Dedifferentiated amniotic fluid mesenchymal stem cell (primary cell): ENCODE results near the gene PRSS48.
A peak's percentile ranks its signal among the peaks of the same experiment; 100 is the strongest.
"Not testable (repeated sequence)": the region's sequence is repeated elsewhere in the genome, so short reads cannot be mapped to it uniquely, and the experiment has no call there.

Experiments used
- DNase-seq: peaks from one replicate; pipeline ENCODE4 v3.0.0-alpha.2; 2016; ENCODE audit errors: extremely low spot score

PRSS48 gene

DNA sequence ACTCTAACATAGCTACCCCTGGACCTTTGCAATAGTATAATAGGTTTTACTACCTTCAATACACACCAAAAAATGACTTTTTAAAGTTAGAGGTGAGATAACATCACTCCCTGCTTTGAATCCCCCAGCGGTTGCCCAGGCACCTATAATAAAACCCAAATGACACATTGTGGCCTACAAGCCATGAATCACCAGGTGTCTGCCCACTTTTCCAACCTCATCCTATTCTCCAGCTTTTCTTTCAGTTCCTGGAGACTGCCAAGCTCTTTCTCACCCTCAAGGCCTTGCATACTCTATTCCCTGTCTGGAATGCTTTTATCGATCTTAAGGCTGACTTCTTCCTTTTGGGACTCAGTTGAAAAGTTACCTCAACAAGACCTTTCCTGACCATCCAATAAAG lies 16.4 kb upstream of the PRSS48 start:
- DNase-seq, result no peak

DNA sequence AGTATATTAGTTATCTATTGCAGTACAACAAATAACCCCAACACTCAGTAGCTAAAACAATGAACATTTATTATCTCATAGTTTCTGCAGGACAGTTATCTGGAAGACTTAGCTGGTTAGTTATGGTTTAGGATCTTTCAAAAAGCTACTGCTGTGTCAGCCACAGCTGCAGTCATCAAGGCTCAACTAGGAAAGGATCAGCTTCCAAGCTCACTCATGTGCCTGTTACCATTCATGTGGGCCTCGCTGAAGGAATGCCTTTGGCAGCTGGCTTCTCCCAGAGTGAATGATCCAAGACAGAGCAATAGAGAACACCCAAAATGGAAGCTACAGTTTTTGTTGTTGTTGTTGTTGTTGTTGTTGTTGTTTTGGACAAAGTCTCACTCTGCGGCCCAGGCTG lies 13.5 kb upstream of the PRSS48 start:
- no peak for DNase-seq

DNA sequence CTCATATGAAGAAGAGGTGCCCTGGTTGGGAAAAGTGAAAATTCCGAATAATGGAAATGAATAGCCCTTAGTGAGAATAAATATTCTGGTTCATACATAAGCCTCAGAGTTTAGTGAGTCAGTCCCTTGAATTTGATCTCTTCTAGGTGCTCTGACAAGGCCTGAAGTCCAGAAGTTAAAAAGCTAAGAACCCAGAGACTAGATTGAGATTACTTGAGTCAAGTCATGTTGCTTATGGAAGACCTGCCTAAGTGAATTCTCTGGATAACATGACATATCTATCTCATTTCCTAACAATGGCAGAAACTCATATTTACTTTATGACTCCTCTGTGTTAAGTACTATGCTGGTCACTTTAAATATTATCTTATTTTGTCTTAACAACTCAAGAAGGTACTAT lies 10.5 kb upstream of the PRSS48 start:
- peak; percentile 21 for DNase-seq

DNA sequence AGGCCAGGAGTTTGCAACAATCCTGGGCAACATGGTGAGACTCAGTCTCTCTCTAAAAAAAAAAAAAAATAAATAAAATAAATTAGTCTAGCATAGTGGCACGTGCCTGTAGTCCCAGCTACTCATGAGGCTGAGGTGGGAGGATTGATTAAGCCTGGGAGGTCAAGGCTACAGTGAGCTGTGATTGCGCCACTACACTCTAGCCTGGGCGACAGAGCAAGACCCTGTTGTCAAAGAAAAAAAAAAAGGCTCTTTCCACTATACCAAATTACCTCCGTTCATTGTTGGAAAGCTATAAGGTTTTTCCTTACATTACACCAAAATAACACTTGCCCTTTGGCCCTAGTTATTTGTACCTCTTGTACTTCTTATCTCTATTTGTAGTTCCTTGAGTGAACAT lies 9.9 kb upstream of the PRSS48 start:
- no peak for DNase-seq

DNA sequence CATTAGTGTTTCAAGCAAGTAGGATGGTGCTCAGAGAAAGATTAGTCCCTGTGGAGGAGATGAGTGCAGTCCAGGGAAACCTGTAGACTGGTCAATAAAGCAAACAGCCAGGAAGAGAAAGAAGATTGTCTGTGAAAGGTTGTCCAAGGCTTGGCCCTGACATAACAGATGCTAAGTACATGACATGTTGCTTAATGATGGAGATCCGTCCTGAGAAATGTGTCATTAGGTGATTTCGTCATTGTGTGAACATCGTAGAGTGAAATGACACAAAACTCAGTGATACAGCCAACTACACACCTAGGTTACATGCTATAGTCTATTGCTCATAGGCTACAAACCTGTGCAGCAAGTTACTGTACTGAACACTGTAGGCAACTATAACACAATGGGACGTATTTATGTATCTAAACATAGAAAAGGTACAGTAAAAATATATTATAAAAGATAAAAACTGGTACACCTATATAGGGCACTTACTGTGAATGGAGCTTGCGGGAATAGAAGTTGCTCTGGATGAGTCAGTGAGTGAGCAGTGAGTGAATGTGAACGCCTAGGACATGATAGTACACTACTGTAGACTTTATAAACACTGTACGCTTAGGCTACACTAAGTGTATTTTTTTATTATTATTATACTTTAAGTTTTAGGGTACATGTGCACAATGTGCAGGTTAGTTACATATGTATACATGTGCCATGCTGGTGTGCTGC lies 9.0 kb upstream of the PRSS48 start:
- no peak for DNase-seq

DNA sequence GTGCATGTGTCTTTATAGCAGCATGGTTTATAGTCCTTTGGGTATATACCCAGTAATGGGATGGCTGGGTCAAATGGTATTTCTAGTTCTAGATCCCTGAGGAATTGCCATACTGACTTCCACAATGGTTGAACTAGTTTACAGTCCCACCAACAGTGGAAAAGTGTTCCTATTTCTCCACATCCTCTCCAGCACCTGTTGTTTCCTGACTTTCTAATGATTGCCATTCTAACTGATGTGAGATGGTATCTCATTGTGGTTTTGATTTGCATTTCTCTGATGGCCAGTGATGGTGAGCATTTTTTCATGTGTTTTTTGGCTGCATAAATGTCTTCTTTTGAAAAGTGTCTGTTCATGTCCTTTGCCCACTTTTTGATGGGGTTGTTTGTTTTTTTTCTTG lies 8.1 kb upstream of the PRSS48 start:
- DNase-seq, result not testable (repeated sequence)

DNA sequence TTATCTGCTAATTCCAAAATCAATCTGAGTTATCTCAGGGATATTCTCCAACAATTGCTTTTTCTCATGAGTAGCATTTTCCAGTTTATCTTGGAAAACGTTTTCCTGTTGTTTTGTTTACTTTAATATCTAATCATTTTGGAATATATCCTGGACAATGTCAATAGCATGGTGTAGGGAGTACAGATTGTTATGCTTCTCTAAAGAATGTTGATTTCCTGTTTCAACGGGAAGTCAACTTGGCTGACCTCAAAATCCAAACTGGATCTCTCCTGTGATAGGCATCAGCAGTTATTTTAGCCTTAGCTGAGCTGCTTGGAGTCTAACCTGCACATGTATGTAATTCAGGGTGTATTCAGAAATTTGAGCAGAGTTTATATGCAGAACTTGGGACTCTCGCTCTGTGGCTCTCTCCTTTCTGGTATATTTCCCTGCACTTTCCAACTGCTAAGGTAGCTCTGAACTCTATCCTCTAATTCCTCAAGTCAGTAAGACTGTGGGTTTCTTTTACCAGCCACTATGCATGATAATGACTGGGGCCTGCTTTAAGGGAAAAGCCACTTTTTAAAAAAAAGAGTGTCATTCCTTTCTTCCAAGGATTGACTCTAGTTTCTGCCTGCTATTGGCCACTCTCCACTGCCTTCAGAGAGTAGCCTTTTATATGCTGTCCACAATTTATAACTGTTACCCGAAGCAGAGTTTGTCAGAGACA lies 7.7 kb downstream of the PRSS48 start:
- no peak for DNase-seq

DNA sequence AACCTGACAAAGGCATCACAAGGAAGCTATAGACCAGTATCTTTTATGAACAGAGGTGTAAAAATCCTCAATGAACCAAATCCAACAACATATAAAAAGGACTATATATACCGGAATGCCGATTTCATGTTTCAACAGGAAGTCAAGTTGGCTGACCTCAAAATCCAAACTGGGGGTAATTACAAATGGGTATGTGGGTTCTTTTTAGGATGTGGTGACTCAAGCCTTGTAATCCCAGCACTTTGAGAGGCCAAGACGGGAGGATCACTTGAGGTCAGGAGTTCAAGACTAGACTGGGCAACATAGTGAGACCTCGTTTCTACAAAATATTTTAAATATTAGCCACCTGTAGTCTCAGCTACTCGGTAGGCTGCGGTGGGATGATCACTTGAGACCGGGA lies 10.4 kb downstream of the PRSS48 start:
- no peak for DNase-seq

DNA sequence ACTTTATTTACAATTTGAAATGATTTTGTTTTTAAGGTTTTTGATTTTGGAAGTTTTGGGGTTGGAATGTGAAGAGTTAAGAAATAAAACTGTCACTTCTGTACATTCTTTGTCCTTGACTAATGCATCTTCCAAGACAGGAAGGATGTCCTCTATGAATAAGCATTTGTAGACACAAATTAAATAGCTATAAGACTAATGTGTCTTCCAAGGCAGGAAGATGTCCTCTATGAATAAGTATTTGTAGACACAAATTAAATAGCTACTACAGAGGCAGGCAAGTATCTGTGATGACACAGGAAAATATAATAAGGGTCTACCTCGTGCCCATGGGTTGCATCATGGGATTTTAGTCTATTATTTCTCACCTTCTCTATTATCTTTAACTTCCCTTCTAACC lies 14.5 kb downstream of the PRSS48 start:
- no peak for DNase-seq

DNA sequence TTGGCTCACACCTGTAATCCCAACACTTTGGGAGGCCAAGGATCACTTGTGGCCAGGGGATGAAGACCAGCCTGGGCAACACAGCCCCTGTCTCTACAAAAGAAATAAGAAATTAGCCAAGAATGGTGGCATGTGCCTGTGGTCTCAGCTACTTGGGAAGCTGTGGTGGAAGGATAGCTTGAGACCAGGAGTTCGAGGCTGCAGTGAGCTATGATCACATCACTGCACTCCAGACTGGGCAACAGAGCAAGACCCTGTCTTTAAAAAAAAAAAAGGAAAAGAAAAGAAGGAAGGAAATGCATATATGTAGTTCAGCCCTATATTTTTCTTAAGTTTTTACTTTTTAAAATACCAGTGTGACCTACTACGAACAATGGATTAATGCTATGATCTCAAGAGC lies 15.1 kb downstream of the PRSS48 start:
- no peak for DNase-seq

DNA sequence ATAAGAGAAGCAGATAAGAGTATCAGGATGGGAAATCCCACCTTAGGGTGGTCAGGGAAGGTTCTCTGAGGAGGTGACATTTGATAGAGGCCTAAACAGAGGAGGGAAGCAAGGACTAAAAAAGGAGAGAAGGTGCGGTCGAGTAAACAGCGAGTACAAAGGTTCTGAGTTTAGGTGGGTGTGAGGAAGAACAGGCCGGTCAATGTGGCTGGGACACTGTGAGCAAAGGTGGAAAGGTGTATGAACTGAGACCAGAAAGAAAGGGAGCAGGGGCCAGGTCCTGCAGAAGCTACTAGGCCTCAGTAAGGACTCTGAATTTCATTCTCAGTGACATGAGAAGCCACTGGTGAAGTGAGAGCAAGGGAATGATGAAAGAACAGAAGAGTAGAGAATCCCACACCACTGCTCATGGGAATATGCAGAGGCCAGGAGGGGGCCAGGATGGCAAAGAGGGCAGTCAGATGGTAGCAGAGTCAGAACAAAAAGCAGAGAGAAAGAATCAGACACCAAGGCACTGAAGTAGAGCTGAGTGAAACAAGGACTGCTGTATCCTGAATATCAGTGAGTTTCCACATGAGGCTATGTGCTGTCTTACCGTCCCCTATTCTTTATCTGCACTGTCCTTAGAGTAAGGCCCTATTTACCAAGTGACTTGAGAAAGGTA lies 18.0 kb downstream of the PRSS48 start:
- DNase-seq, result no peak

DNA sequence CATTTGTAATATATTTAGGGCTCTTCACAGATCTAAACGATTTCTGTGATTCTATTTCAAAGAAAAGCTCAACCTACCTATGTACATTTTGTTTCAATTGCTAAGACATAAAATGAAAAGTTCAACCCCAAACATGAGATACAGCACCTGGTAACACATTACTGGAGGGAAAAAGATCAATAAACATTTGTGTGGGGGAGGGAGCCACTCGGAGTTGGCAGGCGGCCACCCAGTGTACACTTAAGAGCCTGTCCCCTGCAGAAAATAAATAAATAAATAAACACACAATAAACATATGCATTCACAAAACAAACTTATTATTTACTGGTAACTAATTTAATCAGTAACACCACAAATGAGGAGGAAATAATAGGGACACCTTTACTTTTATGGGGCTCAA lies 19.3 kb downstream of the PRSS48 start:
- DNase-seq, result no peak

DNA sequence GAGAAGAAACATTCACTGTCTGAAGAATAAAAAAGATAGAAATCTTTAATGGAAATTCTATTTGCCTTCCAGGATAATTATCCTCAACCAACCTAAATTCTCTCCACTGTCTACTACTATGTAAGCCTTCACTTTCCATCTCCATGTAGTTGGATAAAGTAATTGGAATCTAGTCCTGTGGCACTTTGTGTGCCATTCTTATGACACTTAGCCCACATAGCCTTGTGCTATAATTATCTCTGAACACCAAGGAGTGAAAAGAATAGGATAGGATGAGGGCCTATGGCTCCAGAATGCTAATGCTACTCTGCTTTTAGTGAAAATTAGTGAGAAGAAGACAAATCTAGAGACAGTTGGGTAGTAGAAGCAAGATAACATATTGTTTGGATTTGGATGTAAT lies 20.2 kb downstream of the PRSS48 start:
- no peak for DNase-seq

DNA sequence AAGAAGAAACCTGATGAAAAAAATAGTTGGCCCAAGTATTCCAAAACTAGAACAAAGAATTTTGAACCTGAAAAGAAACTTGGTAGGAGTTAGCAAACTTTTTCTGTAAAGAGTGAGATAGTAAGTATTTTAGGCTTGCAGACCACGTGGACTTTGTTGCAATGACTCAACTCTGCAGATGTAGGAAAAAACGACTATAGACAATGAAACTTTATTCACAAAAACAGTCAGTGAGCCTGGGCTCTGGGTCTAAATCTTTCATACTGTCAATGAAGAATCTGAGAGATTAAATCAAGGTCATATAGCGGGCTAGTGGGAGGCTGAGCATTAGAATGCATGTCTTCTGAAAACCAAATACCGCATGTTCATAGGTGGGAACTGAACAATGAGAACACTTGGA lies 25.5 kb downstream of the PRSS48 start:
- no peak for DNase-seq

DNA sequence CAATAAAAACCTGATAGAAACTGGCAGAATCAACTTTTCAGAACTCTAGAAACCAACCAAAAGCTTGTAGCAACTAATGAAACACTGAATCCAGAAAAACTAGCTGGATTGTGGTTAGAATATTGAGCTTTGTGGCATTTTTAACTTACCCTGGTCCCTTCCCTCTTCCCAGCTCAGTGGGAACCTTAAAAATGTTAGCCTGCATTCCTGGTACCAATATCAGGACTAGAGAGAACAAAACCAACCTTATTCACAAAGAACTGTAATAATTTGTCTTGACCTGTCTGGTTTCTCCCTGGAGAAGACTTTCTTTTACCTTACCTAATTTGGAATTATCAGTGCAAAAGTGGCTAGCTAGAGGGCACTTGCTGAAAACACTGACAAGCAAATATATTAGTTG lies 27.3 kb downstream of the PRSS48 start:
- no peak for DNase-seq

DNA sequence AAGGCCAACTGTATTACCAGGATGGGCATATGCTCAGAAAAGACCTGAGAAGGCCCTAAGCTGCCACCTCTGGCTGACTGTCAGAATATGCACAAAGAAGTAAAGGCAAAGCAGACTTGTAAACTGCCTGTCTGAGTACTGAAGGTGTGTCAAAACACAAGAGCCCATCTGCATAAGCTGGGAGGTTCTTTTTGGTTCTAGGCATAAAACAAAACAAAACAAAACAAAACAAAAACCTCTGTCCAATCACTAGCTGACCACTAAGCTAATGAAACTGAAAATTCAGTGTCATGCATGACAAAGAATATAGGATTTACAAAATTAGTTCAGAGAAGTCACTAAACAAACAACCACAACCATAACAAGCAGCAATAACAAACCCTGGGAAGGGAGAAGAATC lies 27.8 kb downstream of the PRSS48 start:
- DNase-seq, result no peak

DNA sequence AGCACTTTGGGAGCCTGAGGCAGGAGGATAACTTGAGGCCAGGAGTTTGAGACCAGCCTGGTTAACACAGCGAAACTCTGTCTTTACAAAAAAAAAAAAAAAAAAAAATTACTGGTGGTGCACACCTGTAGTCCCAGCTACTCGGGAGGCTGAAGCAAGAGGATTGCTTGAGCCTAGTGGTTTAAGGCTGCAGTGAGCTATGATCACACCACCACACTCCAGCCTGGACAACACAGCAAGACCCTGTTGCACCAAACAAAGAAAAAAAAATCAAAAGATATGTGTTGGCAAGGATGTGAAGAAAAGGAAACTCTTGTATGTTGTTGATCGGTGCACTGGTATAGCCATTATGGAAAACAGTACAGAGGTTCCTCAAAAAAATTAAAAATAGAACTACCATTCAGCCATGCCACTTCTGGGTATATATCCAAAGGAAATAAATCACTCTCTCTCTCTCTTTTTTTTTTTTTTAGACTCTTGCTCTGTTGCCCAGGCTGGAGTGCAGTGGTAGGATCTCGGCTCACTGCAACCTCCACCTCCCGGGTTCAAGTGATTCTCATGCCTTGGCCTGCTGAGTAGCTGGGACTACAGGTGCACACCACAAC lies 33.3 kb downstream of the PRSS48 start:
- DNase-seq, result no peak

DNA sequence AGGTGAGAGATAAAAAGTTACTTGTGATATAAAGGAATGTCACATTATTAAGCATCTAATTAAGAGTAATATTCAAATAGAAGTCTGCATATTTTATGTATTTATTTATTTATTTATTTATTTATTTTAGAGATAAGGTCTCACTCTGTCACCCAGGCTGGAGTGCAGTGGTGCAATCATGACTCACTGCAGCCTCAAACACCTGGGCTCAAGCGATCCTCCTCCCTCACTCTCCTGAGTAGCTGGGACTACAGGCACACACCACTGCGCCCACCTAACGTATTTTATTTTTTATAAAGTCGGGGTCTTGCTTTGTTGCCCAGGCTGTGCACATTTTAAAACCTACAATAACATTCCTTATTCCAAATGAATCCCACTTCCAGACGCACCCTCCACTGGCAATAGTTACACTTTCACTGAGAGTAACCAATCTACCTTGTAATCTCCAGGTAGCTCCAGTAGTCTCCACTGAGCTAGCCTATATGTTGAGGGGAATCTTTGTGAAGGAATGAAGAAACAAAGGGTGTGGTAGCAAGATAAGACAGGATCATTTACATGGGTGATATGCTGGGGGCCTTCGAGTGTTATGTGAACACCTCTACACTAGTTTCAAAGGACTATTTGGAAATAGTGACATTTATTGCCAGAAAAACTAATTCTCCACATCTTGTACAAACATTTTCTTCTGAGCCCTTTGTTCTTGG lies 36.5 kb downstream of the PRSS48 start:
- no peak for DNase-seq

DNA sequence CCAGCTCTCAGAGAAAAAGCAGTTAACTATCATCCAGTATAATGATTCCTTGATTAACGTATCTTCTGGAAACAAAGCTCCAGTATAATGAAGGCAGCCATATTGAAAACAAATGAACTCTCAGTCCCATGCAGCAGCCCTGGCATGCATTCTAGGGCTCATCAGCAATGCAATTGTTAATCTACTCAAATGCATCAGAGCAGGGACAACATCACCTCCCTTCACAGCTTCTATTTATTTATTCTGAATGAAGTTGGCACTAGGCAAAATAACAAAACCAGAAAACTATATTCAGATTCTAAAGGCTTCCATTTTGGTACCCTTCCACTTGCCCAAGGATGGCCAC lies 37.0 kb downstream of the PRSS48 start:
- no peak for DNase-seq

DNA sequence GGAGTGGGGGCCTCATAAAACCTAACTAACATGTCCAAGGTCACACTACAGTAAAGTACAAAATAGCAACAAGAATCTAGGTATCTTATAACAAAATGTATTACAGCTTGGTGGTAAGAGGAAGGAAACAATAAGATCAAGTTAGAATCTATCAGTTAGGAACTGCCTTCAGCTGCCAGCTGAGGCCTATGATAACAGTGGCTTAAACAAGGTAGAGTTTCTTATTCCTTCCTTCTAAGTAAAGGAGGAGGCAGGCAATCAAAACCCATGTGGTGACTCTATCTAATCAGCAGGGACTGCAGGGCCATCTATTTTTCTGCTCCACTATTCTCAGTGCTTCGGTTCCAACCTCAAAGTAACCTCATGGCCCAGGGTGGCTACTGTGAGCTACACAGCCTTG lies 37.5 kb downstream of the PRSS48 start:
- no peak for DNase-seq

DNA sequence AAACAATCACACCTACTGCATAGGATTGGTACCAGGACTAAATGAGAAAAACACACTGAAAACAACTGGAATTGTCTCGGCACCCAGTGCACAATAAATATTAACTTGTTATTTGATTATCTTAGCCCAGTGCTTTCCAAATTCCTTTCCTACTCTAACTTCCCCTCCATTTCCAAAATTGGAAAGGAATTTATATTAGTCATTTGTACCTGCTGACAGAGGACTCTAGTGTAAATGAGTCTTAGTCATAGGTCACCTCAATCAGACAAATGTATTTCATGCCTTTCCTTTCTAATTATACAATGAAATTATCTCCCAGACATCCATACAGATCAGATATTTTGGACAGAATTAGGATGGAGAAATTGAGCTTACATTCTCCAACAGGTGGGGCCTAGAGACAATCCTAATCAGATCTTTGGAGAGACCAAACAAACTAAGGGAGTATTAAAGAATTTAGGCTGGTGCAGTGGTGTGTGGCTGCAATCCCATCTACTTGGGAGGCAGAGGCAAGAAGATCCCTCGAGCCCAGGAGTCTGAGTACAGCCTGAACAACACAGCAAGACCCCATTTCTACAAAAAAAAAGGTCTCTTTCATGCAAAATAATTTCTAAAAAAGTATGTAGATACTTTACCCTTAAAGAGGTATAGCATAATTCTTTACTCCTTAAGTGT lies 38.4 kb downstream of the PRSS48 start:
- no peak for DNase-seq

DNA sequence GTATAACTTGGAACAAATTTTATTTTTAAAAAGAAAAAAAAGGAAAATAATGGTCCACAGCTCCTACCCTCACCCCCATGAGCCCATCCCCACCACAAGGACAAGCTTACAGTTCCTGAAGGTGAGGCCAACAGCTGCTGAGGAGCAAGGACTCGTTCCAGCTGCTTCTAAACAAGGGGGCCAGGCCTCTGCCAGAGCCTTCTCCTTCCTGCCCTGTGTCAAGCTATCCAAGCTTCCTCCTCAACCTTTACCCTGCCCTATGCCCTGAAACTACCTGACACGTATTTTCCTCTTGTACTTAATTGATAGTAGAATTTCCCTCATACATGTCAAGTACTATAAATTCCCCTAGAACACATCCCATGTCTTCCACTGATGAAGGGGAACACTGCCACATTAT lies 39.7 kb downstream of the PRSS48 start:
- no peak for DNase-seq
